ENCODE results near the gene S100A5. TPM values are rescaled to one million over a fixed set of nuclear protein-coding genes. Genes with fewer than 3 reads are reported as not detected.

Gene S100A5
- total RNA-seq, 1 experiment from 2014 or later = not detected

DNA sequence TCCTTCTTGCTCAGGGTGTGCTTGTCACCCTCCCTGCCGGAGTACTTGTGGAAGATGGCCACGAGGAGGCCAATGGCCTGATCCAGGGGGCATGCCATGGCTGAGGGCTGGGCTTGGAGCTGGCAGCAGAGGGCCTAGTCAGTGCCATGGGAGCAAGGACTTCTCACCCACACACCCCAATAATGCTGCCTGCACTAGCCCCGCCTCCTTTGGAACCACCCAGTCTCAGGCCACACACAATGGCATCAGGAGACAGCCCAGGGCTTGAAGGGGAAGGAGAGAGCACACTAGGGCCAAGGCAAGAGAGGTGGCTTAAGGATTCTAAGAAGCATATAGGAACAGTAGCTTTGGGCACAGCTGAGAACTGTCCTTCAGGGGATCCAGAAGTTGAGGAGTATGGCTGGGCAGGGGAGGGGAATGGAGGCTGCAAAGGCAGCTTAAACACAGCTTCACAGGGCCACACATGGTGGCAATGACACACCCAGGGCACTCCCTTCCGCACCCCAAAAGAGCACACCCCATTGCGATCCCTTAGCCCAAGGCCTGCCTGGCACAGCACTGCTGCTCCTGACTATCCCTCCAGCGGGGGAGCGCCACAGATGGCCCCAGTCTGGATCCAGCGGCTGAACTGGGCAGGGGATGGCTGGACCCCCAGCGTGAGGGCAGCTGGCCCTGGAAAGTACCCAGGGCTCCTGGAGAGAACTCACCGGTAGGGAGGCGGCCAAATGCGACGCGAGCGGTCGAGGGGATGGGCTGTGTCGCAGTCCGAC, 5.3 kb downstream of the S100A5 start, which contains the start of gene S100A6:
S100A6 (minus strand) TSS at position 750 of the 770 bp plus-strand sequence; CDS start at position 98, 652 bp downstream.
- Histone ChIP-seq H2BK5ac (ENCODE audit: insufficient read length, low read length) (no peak within 1 kb of the TSS), H4K8ac (replicated peaks; ENCODE audit: insufficient read length, low read depth, low read length) (no peak within 1 kb of the TSS), H2BK20ac (ENCODE audit: low read depth, low read length, poor library complexity, severe bottlenecking) (no peak within 1 kb of the TSS), H3K4me2 (ENCODE audit: insufficient read depth, insufficient read length, low read length) (peak within 1 kb of the TSS; percentile 36), H3K79me1 (ENCODE audit: insufficient read depth, low read depth, low read length, poor library complexity, severe bottlenecking) (no peaks in the 10 kb centered on the region), H2BK12ac (ENCODE audit: insufficient read length, low read depth, low read length) (no peak within 1 kb of the TSS), H3K79me2 (ENCODE audit: insufficient read depth, low read length) (no peaks in the 10 kb centered on the region), H3K4me1 (ENCODE audit: insufficient read depth, low read length) (peaks cover 7% of the 10 kb centered on the region; the same call in 1 of the 2 replicates), H3K9me3 (ENCODE audit: control insufficient read depth, low read depth, low read length) (no peaks in the 10 kb centered on the region), H3T11ph (ENCODE audit: low read length) (no peak within 1 kb of the TSS), H3K9ac (ENCODE audit: extremely low read depth, insufficient read length, low read length) (no peak within 1 kb of the TSS), H3K18ac (ENCODE audit: insufficient read length, low read depth, low read length) (no peak within 1 kb of the TSS), H3K27ac (ENCODE audit: insufficient read length, low read depth, low read length) (no peak within 1 kb of the TSS), H3K27me3 (ENCODE audit: insufficient read depth, low read length) (no peaks in the 10 kb centered on the region; the same call in 1 of the 2 replicates), H3K4ac (ENCODE audit: low read depth, low read length) (no peak within 1 kb of the TSS), H4K91ac (ENCODE audit: insufficient read length, low read depth, low read length) (no peak within 1 kb of the TSS), H4K20me1 (ENCODE audit: control insufficient read depth, insufficient read depth, insufficient read length) (no peaks in the 10 kb centered on the region), H2AFZ (ENCODE audit: low read length) (no peak within 1 kb of the TSS), H3K14ac (ENCODE audit: insufficient read depth, low read length) (peak within 1 kb of the TSS; percentile 44; the same call in 1 of the 2 replicates), H4K5ac (ENCODE audit: insufficient read length, low read depth, low read length) (no peak within 1 kb of the TSS), H3K23me2 (ENCODE audit: insufficient read length, low read depth, low read length, poor library complexity, severe bottlenecking) (no peaks in the 10 kb centered on the region), H2BK120ac (ENCODE audit: low read depth, low read length, poor library complexity, severe bottlenecking) (no peak within 1 kb of the TSS), H3K23ac (ENCODE audit: insufficient read length, low read depth, low read length) (no peak within 1 kb of the TSS), H2AK5ac (ENCODE audit: insufficient read length, low read length) (no peak within 1 kb of the TSS), H2BK15ac (ENCODE audit: low read depth, low read length) (no peak within 1 kb of the TSS), H3K56ac (ENCODE audit: insufficient read length, low read depth, low read length) (no peak within 1 kb of the TSS)
- no peaks in the 10 kb centered on the region for H3K9me3 Mint-ChIP-seq
- peak within 1 kb of the TSS in 1 of 2 experiments; percentile 68; a peak in 3 of 5 replicates for H3K4me3 Mint-ChIP-seq
- H3K4me1 Mint-ChIP-seq = peaks cover 34 to 42% of the 10 kb centered on the region in 2 experiments
- TF ChIP-seq, protein P1, sequence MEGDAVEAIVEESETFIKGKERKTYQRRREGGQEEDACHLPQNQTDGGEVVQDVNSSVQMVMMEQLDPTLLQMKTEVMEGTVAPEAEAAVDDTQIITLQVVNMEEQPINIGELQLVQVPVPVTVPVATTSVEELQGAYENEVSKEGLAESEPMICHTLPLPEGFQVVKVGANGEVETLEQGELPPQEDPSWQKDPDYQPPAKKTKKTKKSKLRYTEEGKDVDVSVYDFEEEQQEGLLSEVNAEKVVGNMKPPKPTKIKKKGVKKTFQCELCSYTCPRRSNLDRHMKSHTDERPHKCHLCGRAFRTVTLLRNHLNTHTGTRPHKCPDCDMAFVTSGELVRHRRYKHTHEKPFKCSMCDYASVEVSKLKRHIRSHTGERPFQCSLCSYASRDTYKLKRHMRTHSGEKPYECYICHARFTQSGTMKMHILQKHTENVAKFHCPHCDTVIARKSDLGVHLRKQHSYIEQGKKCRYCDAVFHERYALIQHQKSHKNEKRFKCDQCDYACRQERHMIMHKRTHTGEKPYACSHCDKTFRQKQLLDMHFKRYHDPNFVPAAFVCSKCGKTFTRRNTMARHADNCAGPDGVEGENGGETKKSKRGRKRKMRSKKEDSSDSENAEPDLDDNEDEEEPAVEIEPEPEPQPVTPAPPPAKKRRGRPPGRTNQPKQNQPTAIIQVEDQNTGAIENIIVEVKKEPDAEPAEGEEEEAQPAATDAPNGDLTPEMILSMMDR (conservative IDR thresholded peaks at IDR 0.05) = no peak
- H3K27ac Mint-ChIP-seq = peak within 1 kb of the TSS in 1 of 3 experiments; percentile 40; a peak in 1 of 7 replicates
- no peaks in the 10 kb centered on the region; the same call in 1 of the 2 replicates for H3K27me3 Mint-ChIP-seq (ENCODE audit: low read depth)
- WGBS (ENCODE audit: extremely low coverage, insufficient read length, low lambda C conversion rate) = no CpG with 5 or more reads among the region's 18 CpGs
- no peaks in the 10 kb centered on the region for H3K36me3 Mint-ChIP-seq (ENCODE audit: insufficient read depth in 1 of 3, low read depth in 3 of 3)
- no peak for DNase-seq
